GM21825 (cell line): ENCODE measurements around the gene HOGA1.
"Not testable (repeated sequence)": the region's sequence is repeated elsewhere in the genome, so short reads cannot be mapped to it uniquely, and the experiment has no call there.

Experiments
- ATAC-seq: cut with Tn5 transposase; IDR thresholded peaks from one replicate; pipeline ENCODE4 v1.9.1; 2021; ENCODE audit warnings: mild to moderate bottlenecking, moderate library complexity; ENCODE audit not compliant: unreplicated experiment

HOGA1 gene

GRCh38 chr10:97607095-97607636 lies 23.0 kb downstream of the HOGA1 start:
- no peak for ATAC-seq

GRCh38 chr10:97608991-97609561 lies 24.9 kb downstream of the HOGA1 start:
- ATAC-seq, result no peak

- no peak for ATAC-seq
Observed at GRCh38 chr10:97611473-97611872, 27.3 kb downstream of the HOGA1 start.

- ATAC-seq, result no peak
Observed at GRCh38 chr10:97612386-97612785, 28.2 kb downstream of the HOGA1 start.

GRCh38 chr10:97618285-97618684 lies 34.1 kb downstream of the HOGA1 start:
- ATAC-seq, result no peak

GRCh38 chr10:97618733-97619132 lies 34.5 kb downstream of the HOGA1 start:
- ATAC-seq, result no peak

- ATAC-seq, result no peak
Observed at GRCh38 chr10:97623277-97623676, 39.1 kb downstream of the HOGA1 start.

- no peak for ATAC-seq
Observed at GRCh38 chr10:97627731-97628130, 43.5 kb downstream of the HOGA1 start.

GRCh38 chr10:97628228-97628627 lies 44.0 kb downstream of the HOGA1 start:
- ATAC-seq, result no peak

GRCh38 chr10:97629289-97629688 lies 45.1 kb downstream of the HOGA1 start:
- no peak for ATAC-seq

- no peak for ATAC-seq
Observed at GRCh38 chr10:97631098-97631497, 46.9 kb downstream of the HOGA1 start.

- ATAC-seq, result peak; percentile 96
Observed at GRCh38 chr10:97632949-97633884, 49.0 kb downstream of the HOGA1 start, which contains the start of gene MORN4. TSS of gene MORN4 (minus strand) at chr10:97633500. CDS start at chr10:97619653, 13,847 bp downstream.

GRCh38 chr10:97633921-97634320 lies 49.7 kb downstream of the HOGA1 start:
- ATAC-seq, result no peak

GRCh38 chr10:97635577-97635976 lies 51.4 kb downstream of the HOGA1 start:
- ATAC-seq, result no peak

GRCh38 chr10:97639090-97639489 lies 54.9 kb downstream of the HOGA1 start:
- ATAC-seq, result not testable (repeated sequence)

GRCh38 chr10:97640174-97640867 lies 56.1 kb downstream of the HOGA1 start, which contains the start of gene PI4K2A:
TSS of gene PI4K2A (plus strand) at chr10:97640671. CDS start at chr10:97640743, 72 bp downstream.
- ATAC-seq, result peak; percentile 97

GRCh38 chr10:97640868-97641811 lies 57.0 kb downstream of the HOGA1 start:
- ATAC-seq, result peak; percentile 17

GRCh38 chr10:97642471-97643159 lies 58.4 kb downstream of the HOGA1 start:
- ATAC-seq, result not testable (repeated sequence)

- ATAC-seq, result no peak
Observed at GRCh38 chr10:97643441-97643985, 59.3 kb downstream of the HOGA1 start.
